ENCODE measurements around the gene ZNF827.

The ZNF827 gene

GRCh38 chr4:145785391-145786008 is 153.1 kb downstream of the ZNF827 start:
- CTCF ChIA-PET = no interaction called here
- DNase-seq (ENCODE audit: low read depth, low spot score) = no peak
- no peak overlapping the region for H3K4me3 ChIP-seq (ENCODE audit: low read depth, low read length)
- POLR2A ChIA-PET = no interaction called here
- TF ChIP-seq CTCF (IDR thresholded peaks at IDR 0.05; ENCODE audit: insufficient read depth, low read length, missing control alignments) = no peak

GRCh38 chr4:145784036-145784435 is 154.6 kb downstream of the ZNF827 start:
- POLR2A ChIA-PET = no interaction called here
- H3K4me3 ChIP-seq (ENCODE audit: low read depth, low read length) = no peak overlapping the region
- no peak for DNase-seq (ENCODE audit: low read depth, low spot score)
- CTCF ChIA-PET = no interaction called here
- no peak for TF ChIP-seq CTCF (IDR thresholded peaks at IDR 0.05; ENCODE audit: insufficient read depth, low read length, missing control alignments)

- DNase-seq (ENCODE audit: low read depth, low spot score) = no peak
- H3K4me3 ChIP-seq (ENCODE audit: low read depth, low read length) = no peak overlapping the region
- no peak for TF ChIP-seq CTCF (IDR thresholded peaks at IDR 0.05; ENCODE audit: insufficient read depth, low read length, missing control alignments)
- ChIA-PET POLR2A (no interaction called here), CTCF (no interaction called here)
Measured at GRCh38 chr4:145782756-145783155, 155.9 kb downstream of the ZNF827 start.

- H3K4me3 ChIP-seq (ENCODE audit: low read depth, low read length) = no peak overlapping the region
- CTCF ChIA-PET = no interaction called here
- no peak for DNase-seq (ENCODE audit: low read depth, low spot score)
- POLR2A ChIA-PET = no interaction called here
- no peak for TF ChIP-seq CTCF (IDR thresholded peaks at IDR 0.05; ENCODE audit: insufficient read depth, low read length, missing control alignments)
Measured at GRCh38 chr4:145781351-145781750, 157.3 kb downstream of the ZNF827 start.

- no peak for TF ChIP-seq CTCF (IDR thresholded peaks at IDR 0.05; ENCODE audit: insufficient read depth, low read length, missing control alignments)
- DNase-seq (ENCODE audit: low read depth, low spot score) = no peak
- H3K4me3 ChIP-seq (ENCODE audit: low read depth, low read length) = no peak overlapping the region
- ChIA-PET CTCF (interaction anchor here (0.8 kb wide), 1 partner anchor 109 kb away, joined by 3 read pairs; no protein-coding TSS in a partner anchor), POLR2A (no interaction called here)
Measured at GRCh38 chr4:145779319-145779801, 159.3 kb downstream of the ZNF827 start.

GRCh38 chr4:145776208-145776607 is 162.4 kb downstream of the ZNF827 start:
- CTCF ChIA-PET = interaction anchor here (1.6 kb wide), 1 partner anchor 14 kb away, joined by 3 read pairs; no protein-coding TSS in a partner anchor
- POLR2A ChIA-PET = no interaction called here
- TF ChIP-seq CTCF (IDR thresholded peaks at IDR 0.05; ENCODE audit: insufficient read depth, low read length, missing control alignments) = no peak
- DNase-seq (ENCODE audit: low read depth, low spot score) = no peak
- H3K4me3 ChIP-seq (ENCODE audit: low read depth, low read length) = no peak overlapping the region

All from AG04449 (cell line).